ENCODE measurements around the gene VTI1A. TPM values are rescaled to one million over a fixed set of nuclear protein-coding genes. Genes with fewer than 3 reads are reported as not detected.

VTI1A gene
- total RNA-seq, 1 experiment from 2014 or later = 22.0 TPM

DNA sequence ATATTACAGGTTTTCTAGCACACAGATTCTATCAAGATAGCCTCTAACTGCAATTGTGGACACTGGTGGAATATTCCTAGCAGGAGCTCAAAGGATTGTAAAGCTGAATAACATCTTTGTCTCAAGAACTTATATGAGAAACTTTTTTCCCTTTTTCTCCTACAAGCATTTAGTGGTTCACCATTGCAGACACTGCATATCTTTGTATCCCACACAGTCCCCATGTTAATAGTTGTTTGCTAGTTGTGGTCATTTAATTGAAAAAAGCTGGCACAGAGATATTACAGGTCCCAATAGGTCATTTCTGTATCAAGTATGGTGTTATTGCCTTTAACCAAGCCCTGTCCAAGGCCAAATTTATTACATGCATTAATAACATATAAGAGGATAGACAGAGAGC, 276.9 kb downstream of the VTI1A start:
- Histone ChIP-seq H3K4ac (ENCODE audit: low read depth, low read length) (no peak overlapping the region), H3K18ac (ENCODE audit: insufficient read length, low read depth, low read length) (no peak overlapping the region), H3K27ac (ENCODE audit: insufficient read length, low read depth, low read length) (no peak overlapping the region), H3K9me3 (ENCODE audit: control insufficient read depth, low read depth, low read length) (no peaks in the 10 kb centered on the region), H3K4me1 (ENCODE audit: insufficient read depth, low read length) (peaks cover 7% of the 10 kb centered on the region; the same call in 1 of the 2 replicates), H2BK15ac (ENCODE audit: low read depth, low read length) (no peak overlapping the region), H4K5ac (ENCODE audit: insufficient read length, low read depth, low read length) (no peak overlapping the region), H3T11ph (ENCODE audit: low read length) (no peak overlapping the region), H3K14ac (ENCODE audit: insufficient read depth, low read length) (no peak overlapping the region), H4K20me1 (ENCODE audit: control insufficient read depth, insufficient read depth, insufficient read length) (no peaks in the 10 kb centered on the region), H2BK5ac (ENCODE audit: insufficient read length, low read length) (no peak overlapping the region), H2BK120ac (ENCODE audit: low read depth, low read length, poor library complexity, severe bottlenecking) (no peak overlapping the region), H3K23ac (ENCODE audit: insufficient read length, low read depth, low read length) (no peak overlapping the region), H2BK20ac (ENCODE audit: low read depth, low read length, poor library complexity, severe bottlenecking) (no peak overlapping the region), H2AK5ac (ENCODE audit: insufficient read length, low read length) (no peak overlapping the region), H3K9ac (ENCODE audit: extremely low read depth, insufficient read length, low read length) (no peak overlapping the region), H3K27me3 (ENCODE audit: insufficient read depth, low read length) (no peaks in the 10 kb centered on the region), H4K8ac (replicated peaks; ENCODE audit: insufficient read length, low read depth, low read length) (no peak overlapping the region), H3K56ac (ENCODE audit: insufficient read length, low read depth, low read length) (no peak overlapping the region), H2AFZ (ENCODE audit: low read length) (no peak overlapping the region), H3K79me2 (ENCODE audit: insufficient read depth, low read length) (no peaks in the 10 kb centered on the region), H3K23me2 (ENCODE audit: insufficient read length, low read depth, low read length, poor library complexity, severe bottlenecking) (no peaks in the 10 kb centered on the region), H3K4me2 (ENCODE audit: insufficient read depth, insufficient read length, low read length) (no peak overlapping the region), H2BK12ac (ENCODE audit: insufficient read length, low read depth, low read length) (no peak overlapping the region), H3K79me1 (ENCODE audit: insufficient read depth, low read depth, low read length, poor library complexity, severe bottlenecking) (no peaks in the 10 kb centered on the region), H4K91ac (ENCODE audit: insufficient read length, low read depth, low read length) (no peak overlapping the region)
- TF ChIP-seq, protein P1, sequence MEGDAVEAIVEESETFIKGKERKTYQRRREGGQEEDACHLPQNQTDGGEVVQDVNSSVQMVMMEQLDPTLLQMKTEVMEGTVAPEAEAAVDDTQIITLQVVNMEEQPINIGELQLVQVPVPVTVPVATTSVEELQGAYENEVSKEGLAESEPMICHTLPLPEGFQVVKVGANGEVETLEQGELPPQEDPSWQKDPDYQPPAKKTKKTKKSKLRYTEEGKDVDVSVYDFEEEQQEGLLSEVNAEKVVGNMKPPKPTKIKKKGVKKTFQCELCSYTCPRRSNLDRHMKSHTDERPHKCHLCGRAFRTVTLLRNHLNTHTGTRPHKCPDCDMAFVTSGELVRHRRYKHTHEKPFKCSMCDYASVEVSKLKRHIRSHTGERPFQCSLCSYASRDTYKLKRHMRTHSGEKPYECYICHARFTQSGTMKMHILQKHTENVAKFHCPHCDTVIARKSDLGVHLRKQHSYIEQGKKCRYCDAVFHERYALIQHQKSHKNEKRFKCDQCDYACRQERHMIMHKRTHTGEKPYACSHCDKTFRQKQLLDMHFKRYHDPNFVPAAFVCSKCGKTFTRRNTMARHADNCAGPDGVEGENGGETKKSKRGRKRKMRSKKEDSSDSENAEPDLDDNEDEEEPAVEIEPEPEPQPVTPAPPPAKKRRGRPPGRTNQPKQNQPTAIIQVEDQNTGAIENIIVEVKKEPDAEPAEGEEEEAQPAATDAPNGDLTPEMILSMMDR (conservative IDR thresholded peaks at IDR 0.05) = no peak
- no peaks in the 10 kb centered on the region for H3K9me3 Mint-ChIP-seq
- H3K4me3 Mint-ChIP-seq = no peak overlapping the region
- H3K27ac Mint-ChIP-seq = no peak overlapping the region
- DNase-seq = no peak
- H3K27me3 Mint-ChIP-seq (ENCODE audit: low read depth) = no peaks in the 10 kb centered on the region
- peaks cover 0 to 8% (median 0%) of the 10 kb centered on the region in 3 experiments; a peak in 3 of 7 replicates for H3K36me3 Mint-ChIP-seq (ENCODE audit: insufficient read depth in 1 of 3, low read depth in 3 of 3)
- H3K4me1 Mint-ChIP-seq = peaks cover 42 to 60% of the 10 kb centered on the region in 2 experiments

All from H9 (cell line).